Measurements from ENCODE around the gene OTUD4. TPM values are rescaled to one million over a fixed set of nuclear protein-coding genes. Genes with fewer than 3 reads are reported as not detected.

Gene OTUD4
- total and polyA plus RNA-seq, 2 donors (not counting 3 experiments of a cell fraction or from before 2014, with no cell fraction given) = 12.6 to 40.9 TPM

DNA sequence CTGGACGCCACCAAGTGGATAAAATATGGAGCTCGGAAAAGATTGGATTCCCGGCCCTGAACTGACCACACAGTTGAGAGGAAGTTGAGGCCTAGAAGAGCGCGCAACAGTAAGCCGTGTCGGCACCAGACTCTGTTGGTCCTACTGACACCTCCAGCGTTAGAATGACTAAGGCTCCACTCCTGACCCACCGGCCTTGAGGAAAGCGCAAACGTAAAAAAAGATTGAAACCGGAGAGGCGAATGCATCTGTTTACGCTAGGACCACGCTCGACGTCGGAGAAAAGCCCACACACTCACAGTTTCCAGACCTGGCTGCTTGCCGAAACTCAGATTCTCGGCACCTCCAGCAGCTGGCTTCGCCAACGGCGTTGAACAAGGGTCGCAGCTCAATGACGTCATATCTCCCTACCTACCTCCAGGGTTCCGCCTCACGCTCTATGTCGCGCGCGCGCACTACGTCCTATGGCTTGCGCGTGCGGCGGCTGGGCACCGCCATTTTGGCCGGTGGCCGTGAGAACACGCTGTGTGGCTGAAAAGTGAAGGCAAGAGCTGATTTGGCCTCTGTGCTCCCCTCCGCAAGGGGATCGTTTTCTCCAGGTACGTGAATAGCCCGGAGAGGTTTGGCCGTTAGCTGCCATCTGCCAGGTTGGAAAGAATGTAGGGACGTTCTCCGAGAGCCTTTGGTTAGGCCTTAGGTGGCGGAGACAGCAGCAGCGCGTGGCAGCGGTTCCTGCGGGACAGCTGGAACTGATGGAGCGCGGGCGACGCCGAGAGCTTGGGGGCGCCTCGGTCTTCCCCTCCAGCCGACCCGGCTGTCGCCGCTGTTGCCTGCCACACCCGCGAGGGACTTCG is 82.3 kb downstream of the OTUD4 start, which contains the start of the genes ABCE1 and ANAPC10:
Gene ABCE1, plus strand, starts transcription at position 491 of the 854 bp plus-strand sequence. CDS start 6,102 bp downstream, outside the sequence.
Gene ANAPC10, minus strand, starts transcription at position 376 of the 854 bp plus-strand sequence. CDS start 2,097 bp downstream, outside the sequence.
- peaks cover 83% of the 10 kb centered on the region for H3K79me2 ChIP-seq (ENCODE audit: control insufficient read depth, insufficient read depth, low read length)
- no peaks in the 10 kb centered on the region for H3K9me3 ChIP-seq (replicated peaks; ENCODE audit: control insufficient read depth, insufficient read depth, low read length)
- peaks cover 35% of the 10 kb centered on the region for H3K4me1 ChIP-seq (ENCODE audit: control insufficient read depth, extremely low read depth, insufficient read depth, low read length)
- ChIA-PET POLR2A (interaction anchor here (1.5 kb wide), 1 partner anchor 36 kb away, joined by 4 read pairs; no protein-coding TSS in a partner anchor), CTCF (interaction anchor here (0.6 to 2.0 kb wide), 16 partner anchors 10 to 924 kb away, joined by 3 to 5 read pairs (median 3); no protein-coding TSS in a partner anchor)
- H3K36me3 ChIP-seq (ENCODE audit: control insufficient read depth in 2 of 2, extremely low read depth in 1 of 2, insufficient read depth in 2 of 2, low read length in 2 of 2) = peaks cover 3 to 6% of the 10 kb centered on the region in 2 experiments
- H4K20me1 ChIP-seq (replicated peaks; ENCODE audit: control insufficient read depth, extremely low read depth, insufficient read depth, low read length) = peaks cover 2% of the 10 kb centered on the region
- TSS peak; percentile 49 for BruUV-seq (replicated peaks)
- dilution Hi-C loops (cut with MboI; ENCODE audit: extremely low pct_ligation_motif_present, low sequenced_read_pairs) = no loop called here
- no peaks in the 10 kb centered on the region for H3K27me3 ChIP-seq (ENCODE audit: control insufficient read depth in 2 of 2, insufficient read depth in 2 of 2, low read length in 2 of 2)
- H3K4me3 ChIP-seq (replicated peaks in 1 of 3; ENCODE audit: insufficient read depth in 1 of 3, low read depth in 1 of 3, low read length in 3 of 3) = peak within 1 kb of the TSS; percentile 45 to 95 (median 66)
- no peak for TF ChIP-seq EZH2 (IDR thresholded peaks at IDR 0.05; ENCODE audit: borderline replicate concordance, low read depth, low read length, severe bottlenecking)
- TF ChIP-seq GATA2 (IDR thresholded peaks at IDR 0.05; ENCODE audit: insufficient read depth, insufficient read length, low read depth, low read length) = no peak
- TF ChIP-seq POLR2AphosphoS5 (IDR thresholded peaks at IDR 0.05; ENCODE audit: insufficient read depth, low read depth, low read length) = peak; percentile 95
- TF ChIP-seq JUN (IDR thresholded peaks at IDR 0.05; ENCODE audit: borderline replicate concordance, insufficient read depth, insufficient read length, low read depth) = peak; percentile 92
- no peak for TF ChIP-seq MYC (IDR thresholded peaks at IDR 0.05; ENCODE audit: low read depth, low read length)
- TF ChIP-seq, protein P1, sequence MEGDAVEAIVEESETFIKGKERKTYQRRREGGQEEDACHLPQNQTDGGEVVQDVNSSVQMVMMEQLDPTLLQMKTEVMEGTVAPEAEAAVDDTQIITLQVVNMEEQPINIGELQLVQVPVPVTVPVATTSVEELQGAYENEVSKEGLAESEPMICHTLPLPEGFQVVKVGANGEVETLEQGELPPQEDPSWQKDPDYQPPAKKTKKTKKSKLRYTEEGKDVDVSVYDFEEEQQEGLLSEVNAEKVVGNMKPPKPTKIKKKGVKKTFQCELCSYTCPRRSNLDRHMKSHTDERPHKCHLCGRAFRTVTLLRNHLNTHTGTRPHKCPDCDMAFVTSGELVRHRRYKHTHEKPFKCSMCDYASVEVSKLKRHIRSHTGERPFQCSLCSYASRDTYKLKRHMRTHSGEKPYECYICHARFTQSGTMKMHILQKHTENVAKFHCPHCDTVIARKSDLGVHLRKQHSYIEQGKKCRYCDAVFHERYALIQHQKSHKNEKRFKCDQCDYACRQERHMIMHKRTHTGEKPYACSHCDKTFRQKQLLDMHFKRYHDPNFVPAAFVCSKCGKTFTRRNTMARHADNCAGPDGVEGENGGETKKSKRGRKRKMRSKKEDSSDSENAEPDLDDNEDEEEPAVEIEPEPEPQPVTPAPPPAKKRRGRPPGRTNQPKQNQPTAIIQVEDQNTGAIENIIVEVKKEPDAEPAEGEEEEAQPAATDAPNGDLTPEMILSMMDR (IDR thresholded peaks at IDR 0.05; ENCODE audit: extremely low read depth in 1 of 2, insufficient read depth in 1 of 2, low read depth in 1 of 2, low read length in 2 of 2) = peak in 1 of 2 donors; percentile 11
- TF ChIP-seq, protein P2, sequence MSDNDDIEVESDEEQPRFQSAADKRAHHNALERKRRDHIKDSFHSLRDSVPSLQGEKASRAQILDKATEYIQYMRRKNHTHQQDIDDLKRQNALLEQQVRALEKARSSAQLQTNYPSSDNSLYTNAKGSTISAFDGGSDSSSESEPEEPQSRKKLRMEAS (IDR thresholded peaks at IDR 0.05; ENCODE audit: insufficient read depth, insufficient read length) = peak; percentile 90
- no peak for TF ChIP-seq FOS (IDR thresholded peaks at IDR 0.05; ENCODE audit: borderline replicate concordance, insufficient read depth, low read length)
- peak; percentile 82 for TF ChIP-seq POLR2A (IDR thresholded peaks at IDR 0.05; ENCODE audit: low read depth, low read length)
- FAIRE-seq = peak; percentile 87
- H3K27ac ChIP-seq (ENCODE audit: insufficient read depth, low read depth, low read length) = peak within 1 kb of the TSS; percentile 74
- peak; percentile 98 for DNase-seq (ENCODE audit: low read depth, low spot score)
- H3K9ac ChIP-seq (replicated peaks; ENCODE audit: extremely low read depth, insufficient read depth, low read length) = peak within 1 kb of the TSS; percentile 90
- peak within 1 kb of the TSS; percentile 66 for H2AFZ ChIP-seq (ENCODE audit: low read depth, low read length)
- no peaks in the 10 kb centered on the region for H3K9me1 ChIP-seq (replicated peaks; ENCODE audit: control insufficient read depth, extremely low read depth, insufficient read depth, low read length)
- peak within 1 kb of the TSS; percentile 100 for H3K4me2 ChIP-seq (ENCODE audit: insufficient read depth, low read length)
- intact Hi-C loops (cut with micrococcal nuclease) = loop anchor here (1.0 to 5.0 kb wide), 6 partner anchors 9 to 1761 kb away; partner anchors contain the start of genes GAB1, HHIP, SMAD1 and ZNF827

Measured in endothelial cell of umbilical vein (primary cell).